ENCODE measurements around the gene HGS. TPM values are rescaled to one million over a fixed set of nuclear protein-coding genes. Genes with fewer than 3 reads are reported as not detected.
A peak's percentile ranks its signal among the peaks of the same experiment; 100 is the strongest.

Gene HGS
- total RNA-seq, 1 experiment from 2014 or later = 187 TPM

- TF ChIP-seq CTCF (conservative IDR thresholded peaks at IDR 0.05; ENCODE audit: low read depth, low read length) = peak; percentile 93
- TF ChIP-seq EZH2 (IDR thresholded peaks at IDR 0.05; ENCODE audit: borderline replicate concordance, low read depth, low read length, poor library complexity, severe bottlenecking) = no peak
- H3K9me3 ChIP-seq (ENCODE audit: low read depth, low read length, poor library complexity, severe bottlenecking) = no peaks in the 10 kb centered on the region
- DNase-seq (ENCODE audit: low spot score) = peak; percentile 72
- H3K27me3 ChIP-seq (replicated peaks; ENCODE audit: insufficient read depth, low read depth, low read length, poor library complexity) = no peaks in the 10 kb centered on the region
- no peak overlapping the region for H3K27ac ChIP-seq (ENCODE audit: low read depth, low read length, poor library complexity, severe bottlenecking)
- no peaks in the 10 kb centered on the region for H3K36me3 ChIP-seq (ENCODE audit: insufficient read depth, low read length, poor library complexity, severe bottlenecking)
- ChIA-PET POLR2A (ENCODE audit: low non-redundant PET) (no interaction called here), CTCF (no interaction called here)
- H3K4me1 ChIP-seq (ENCODE audit: insufficient read depth, low read length, poor library complexity, severe bottlenecking) = peaks cover 15% of the 10 kb centered on the region
- no TSS peak for BruUV-seq (replicated peaks)
- no peak overlapping the region for H3K4me3 ChIP-seq (ENCODE audit: low read depth, low read length, poor library complexity, severe bottlenecking)
- intact Hi-C loops (cut with micrococcal nuclease; ENCODE audit: unreplicated experiment) = no loop called here
These were observed 49.9 kb downstream of the HGS start for GRCh38 chr17:81733507-81734404.

- Histone ChIP-seq H3K9me3 (ENCODE audit: low read depth, low read length, poor library complexity, severe bottlenecking) (no peaks in the 10 kb centered on the region), H3K27me3 (replicated peaks; ENCODE audit: insufficient read depth, low read depth, low read length, poor library complexity) (no peaks in the 10 kb centered on the region), H3K4me3 (ENCODE audit: low read depth, low read length, poor library complexity, severe bottlenecking) (no peak overlapping the region), H3K36me3 (ENCODE audit: insufficient read depth, low read length, poor library complexity, severe bottlenecking) (no peaks in the 10 kb centered on the region), H3K27ac (ENCODE audit: low read depth, low read length, poor library complexity, severe bottlenecking) (no peak overlapping the region), H3K4me1 (ENCODE audit: insufficient read depth, low read length, poor library complexity, severe bottlenecking) (peaks cover 15% of the 10 kb centered on the region)
- POLR2A ChIA-PET (ENCODE audit: low non-redundant PET) = no interaction called here
- TF ChIP-seq EZH2 (IDR thresholded peaks at IDR 0.05; ENCODE audit: borderline replicate concordance, low read depth, low read length, poor library complexity, severe bottlenecking) = no peak
- TF ChIP-seq CTCF (conservative IDR thresholded peaks at IDR 0.05; ENCODE audit: low read depth, low read length) = no peak
- intact Hi-C loops (cut with micrococcal nuclease; ENCODE audit: unreplicated experiment) = no loop called here
- DNase-seq (ENCODE audit: low spot score) = no peak
- no TSS peak for BruUV-seq (replicated peaks)
- CTCF ChIA-PET = no interaction called here
These were observed 50.8 kb downstream of the HGS start for GRCh38 chr17:81734405-81735263.

GRCh38 chr17:81735264-81736102 is 51.7 kb downstream of the HGS start:
- TF ChIP-seq CTCF (conservative IDR thresholded peaks at IDR 0.05; ENCODE audit: low read depth, low read length) = no peak
- no peak for TF ChIP-seq EZH2 (IDR thresholded peaks at IDR 0.05; ENCODE audit: borderline replicate concordance, low read depth, low read length, poor library complexity, severe bottlenecking)
- Histone ChIP-seq H3K27ac (ENCODE audit: low read depth, low read length, poor library complexity, severe bottlenecking) (no peak overlapping the region), H3K9me3 (ENCODE audit: low read depth, low read length, poor library complexity, severe bottlenecking) (no peaks in the 10 kb centered on the region), H3K4me3 (ENCODE audit: low read depth, low read length, poor library complexity, severe bottlenecking) (peak overlapping the region; percentile 34), H3K27me3 (replicated peaks; ENCODE audit: insufficient read depth, low read depth, low read length, poor library complexity) (no peaks in the 10 kb centered on the region), H3K36me3 (ENCODE audit: insufficient read depth, low read length, poor library complexity, severe bottlenecking) (no peaks in the 10 kb centered on the region), H3K4me1 (ENCODE audit: insufficient read depth, low read length, poor library complexity, severe bottlenecking) (peaks cover 15% of the 10 kb centered on the region)
- DNase-seq (ENCODE audit: low spot score) = no peak
- intact Hi-C loops (cut with micrococcal nuclease; ENCODE audit: unreplicated experiment) = no loop called here
- ChIA-PET CTCF (interaction anchor here (0.6 kb wide), 1 partner anchor 261 kb away, joined by 4 read pairs; no protein-coding TSS in a partner anchor), POLR2A (ENCODE audit: low non-redundant PET) (no interaction called here)
- BruUV-seq (replicated peaks) = no TSS peak

Data from A673 (cell line).